HG03457 (cell line): ENCODE measurements around the gene SLC25A6.
"Not testable (repeated sequence)": the region's sequence is repeated elsewhere in the genome, so short reads cannot be mapped to it uniquely, and the experiment has no call there.

Experiments used
- ATAC-seq: cut with Tn5 transposase; IDR thresholded peaks from one replicate; pipeline ENCODE4 v1.9.1; 2021; ENCODE audit warnings: moderate number of reproducible peaks; ENCODE audit not compliant: unreplicated experiment

Gene SLC25A6

GRCh38 chrX:1390621-1391369 lies 1.1 kb downstream of the SLC25A6 start:
- ATAC-seq, result no peak

GRCh38 chrX:1389993-1390285 lies 2.0 kb downstream of the SLC25A6 start:
- no peak for ATAC-seq

DNA sequence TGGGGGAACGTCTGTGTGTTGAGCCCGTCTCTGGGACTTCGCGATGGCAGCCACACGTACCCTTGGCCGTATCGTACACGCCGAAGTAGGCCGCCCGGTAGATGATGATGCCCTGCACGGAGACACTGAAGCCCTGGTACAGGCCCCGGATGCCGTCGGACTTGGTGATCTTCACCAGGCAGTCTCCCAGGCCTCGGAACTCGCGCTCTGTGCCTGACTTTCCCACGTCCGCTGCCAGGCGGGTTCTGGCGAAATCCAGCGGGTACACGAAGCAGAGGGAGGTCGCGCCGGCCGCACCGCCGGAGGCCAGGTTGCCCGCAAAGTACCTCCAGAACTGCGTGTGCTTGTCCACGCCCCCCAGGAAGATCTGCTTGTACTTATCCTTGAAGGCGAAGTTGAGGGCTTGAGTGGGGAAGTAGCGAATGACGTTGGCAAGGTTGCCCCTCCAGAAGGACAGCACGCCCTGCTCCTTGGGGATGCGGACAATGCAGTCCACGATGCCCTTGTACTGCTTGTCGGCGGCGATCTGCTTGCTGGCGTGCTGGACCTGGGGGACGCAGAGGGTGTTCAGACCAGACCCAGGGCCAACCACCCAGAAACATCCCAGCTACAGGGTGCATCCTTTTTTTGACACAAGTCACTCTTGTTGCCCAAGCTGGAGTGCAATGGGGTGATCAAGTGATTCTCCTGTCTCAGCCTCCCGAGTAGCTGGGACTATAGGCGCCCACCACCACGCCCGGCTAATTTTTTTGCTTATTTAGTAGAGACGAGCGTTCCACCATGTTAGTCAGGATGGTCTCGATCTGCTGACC lies 2.5 kb downstream of the SLC25A6 start:
- no peak for ATAC-seq

DNA sequence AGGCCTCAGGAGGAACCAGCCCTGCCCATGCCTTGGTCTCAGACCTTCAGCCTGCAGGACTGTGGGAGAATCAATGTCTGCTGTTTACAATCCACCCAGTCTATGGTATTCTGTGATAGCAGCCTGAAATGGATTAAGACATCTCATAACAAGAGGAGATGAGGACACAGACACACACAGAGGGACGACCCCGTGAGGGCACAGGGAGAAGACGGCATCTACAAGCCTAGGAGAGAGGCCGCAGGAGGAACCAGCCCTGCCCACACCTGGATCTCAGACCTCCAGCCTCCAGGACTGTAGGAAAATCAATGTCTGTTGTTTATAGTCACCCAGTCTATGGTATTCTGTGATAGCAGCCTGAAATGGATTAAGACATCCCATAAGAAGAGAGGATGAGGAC lies 3.3 kb downstream of the SLC25A6 start:
- no peak for ATAC-seq

- ATAC-seq, result no peak
Measured at GRCh38 chrX:1387141-1387776, 4.7 kb downstream of the SLC25A6 start.

DNA sequence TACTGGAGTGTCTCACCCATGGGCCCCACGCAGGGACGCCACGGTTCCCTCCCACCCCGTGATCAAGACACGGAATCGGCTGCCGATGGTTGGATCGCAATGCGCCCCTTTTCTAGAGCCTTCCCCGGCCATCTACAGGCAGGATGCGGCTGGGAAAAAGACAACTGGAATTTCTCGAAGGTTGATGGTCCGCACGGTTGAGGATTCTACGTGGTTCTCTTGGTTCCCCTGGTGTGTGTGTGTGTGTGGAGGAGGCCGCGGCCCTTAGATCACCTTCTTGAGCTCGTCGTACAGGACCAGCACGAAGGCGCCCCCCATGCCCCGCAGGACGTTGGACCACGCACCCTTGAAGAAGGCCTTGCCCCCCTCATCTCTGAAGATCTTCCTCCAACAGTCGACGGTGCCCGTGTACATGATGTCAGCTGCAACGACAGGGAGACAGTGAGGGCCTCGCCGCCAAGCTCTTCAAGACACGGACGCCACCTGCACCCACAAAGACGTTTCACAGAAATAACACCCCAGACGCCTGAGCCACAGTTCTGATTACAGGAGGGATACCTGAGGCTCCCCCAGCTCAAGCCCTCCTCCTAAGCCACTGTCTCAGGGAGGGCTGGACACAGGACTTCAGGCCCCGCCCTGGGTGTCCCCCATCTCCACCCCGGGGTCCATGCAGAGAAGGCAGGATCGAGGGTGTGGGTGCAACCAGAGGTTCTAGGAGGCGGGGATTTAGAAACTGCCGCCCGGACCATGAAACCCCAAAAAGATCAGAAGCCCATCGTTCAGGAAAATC lies 5.4 kb downstream of the SLC25A6 start:
- ATAC-seq, result no peak

DNA sequence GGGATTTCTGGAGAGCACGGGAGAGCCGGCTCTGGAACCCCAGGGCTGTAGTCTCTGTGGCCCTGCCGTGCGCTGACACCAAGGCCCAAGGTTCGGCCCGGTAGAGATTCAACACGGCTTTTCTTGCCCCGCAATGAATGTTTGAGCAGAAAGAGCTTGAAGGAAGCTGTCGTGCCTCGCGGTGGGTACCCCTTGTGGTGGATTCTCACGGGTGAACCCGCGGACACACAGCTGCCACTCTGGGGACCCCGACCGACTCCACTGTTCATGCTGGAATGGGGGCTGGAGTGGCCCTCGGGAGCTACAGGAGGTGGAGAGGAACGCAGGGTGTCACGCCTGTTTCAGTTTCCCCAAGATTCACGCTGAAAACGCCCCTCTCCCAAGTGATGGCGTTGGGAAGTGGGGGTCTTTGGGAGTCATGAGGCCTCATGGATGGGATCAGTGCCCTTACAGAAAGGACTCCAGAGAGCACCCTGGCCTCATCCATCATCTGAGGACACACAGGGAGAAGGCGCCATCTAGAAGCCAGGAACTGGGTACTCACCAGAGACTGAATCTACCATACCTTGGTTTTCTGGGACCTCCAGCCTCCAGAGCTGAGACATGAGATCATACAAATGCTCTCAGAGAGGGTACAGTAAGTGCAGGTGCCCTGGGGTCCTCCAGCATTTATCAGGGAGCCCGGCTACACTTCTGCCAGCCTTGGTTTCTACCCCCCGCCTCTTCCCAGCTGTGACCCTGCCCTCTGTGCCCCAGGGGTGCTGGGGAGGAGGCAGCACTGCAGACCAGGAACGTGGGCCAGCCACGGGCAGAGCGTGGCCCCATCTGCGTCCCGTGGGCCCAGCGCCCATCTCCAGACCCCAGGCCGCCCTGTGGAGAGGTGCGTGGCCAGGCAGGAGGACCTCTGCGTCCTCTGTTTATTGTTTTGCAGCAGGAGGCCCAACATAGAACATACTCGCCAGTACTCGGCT lies 6.4 kb downstream of the SLC25A6 start:
- no peak for ATAC-seq

GRCh38 chrX:1384658-1385252 lies 7.2 kb downstream of the SLC25A6 start:
- no peak for ATAC-seq

- ATAC-seq, result no peak
Measured at GRCh38 chrX:1380672-1381233, 11.2 kb downstream of the SLC25A6 start.

- no peak for ATAC-seq
Measured at GRCh38 chrX:1378306-1378759, 13.6 kb downstream of the SLC25A6 start.

DNA sequence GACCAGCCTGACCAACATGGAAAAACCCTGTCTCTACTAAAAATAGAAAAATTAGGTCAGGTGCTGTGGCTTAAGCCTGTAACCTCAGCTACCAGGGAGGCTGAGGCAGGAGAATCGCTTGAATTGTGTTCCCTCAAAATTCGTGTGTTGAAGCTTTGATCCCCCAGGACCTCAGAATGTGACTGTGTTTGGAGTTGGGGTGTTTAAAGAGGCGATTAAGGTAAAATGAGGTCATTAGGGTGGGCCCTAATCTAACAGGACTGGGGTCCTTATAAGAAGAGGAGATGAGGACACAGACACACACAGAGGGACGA lies 23.6 kb downstream of the SLC25A6 start:
- ATAC-seq, result no peak

DNA sequence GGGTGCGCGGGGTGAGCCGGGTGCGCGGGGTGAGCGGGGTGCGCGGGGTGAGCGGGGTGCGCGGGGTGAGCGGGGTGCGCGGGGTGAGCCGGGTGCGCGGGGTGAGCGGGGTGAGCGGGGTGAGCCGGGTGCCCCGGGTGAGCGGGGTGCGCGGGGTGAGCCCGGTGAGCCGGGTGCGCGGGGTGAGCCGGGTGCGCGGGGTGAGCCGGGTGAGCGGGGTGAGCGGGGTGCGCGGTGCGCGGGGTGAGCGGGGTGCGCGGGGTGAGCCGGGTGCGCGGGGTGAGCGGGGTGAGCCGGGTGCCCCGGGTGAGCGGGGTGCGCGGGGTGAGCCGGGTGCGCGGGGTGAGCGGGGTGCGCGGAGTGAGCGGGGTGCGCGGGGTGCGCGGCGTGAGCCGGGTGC lies 25.6 kb downstream of the SLC25A6 start:
- ATAC-seq, result not testable (repeated sequence)

- ATAC-seq, result no peak
Measured at GRCh38 chrX:1361910-1362309, 30.0 kb downstream of the SLC25A6 start.

- ATAC-seq, result no peak
Measured at GRCh38 chrX:1361275-1361674, 30.6 kb downstream of the SLC25A6 start.

DNA sequence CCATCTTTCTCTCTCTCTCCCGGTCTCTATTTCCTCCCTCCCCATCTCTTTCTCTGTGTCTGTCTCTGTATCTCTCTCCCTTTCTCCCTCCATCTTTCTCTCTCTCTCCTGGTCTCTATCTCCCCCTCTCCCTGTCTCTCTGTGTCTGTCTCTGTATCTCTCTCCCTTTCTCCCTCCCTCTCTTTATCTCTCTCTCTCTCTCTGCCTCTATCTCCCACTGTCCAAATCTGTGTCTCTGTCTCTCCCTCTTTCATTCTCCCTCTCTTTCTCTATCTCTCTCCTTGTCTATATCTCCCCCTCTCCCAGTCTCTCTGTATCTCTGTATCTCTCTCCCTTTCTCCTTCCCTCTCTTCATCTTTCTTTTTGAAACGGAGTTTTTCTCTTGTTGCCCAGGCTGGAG lies 31.7 kb downstream of the SLC25A6 start:
- no peak for ATAC-seq

GRCh38 chrX:1359477-1359873 lies 32.4 kb downstream of the SLC25A6 start:
- ATAC-seq, result no peak

DNA sequence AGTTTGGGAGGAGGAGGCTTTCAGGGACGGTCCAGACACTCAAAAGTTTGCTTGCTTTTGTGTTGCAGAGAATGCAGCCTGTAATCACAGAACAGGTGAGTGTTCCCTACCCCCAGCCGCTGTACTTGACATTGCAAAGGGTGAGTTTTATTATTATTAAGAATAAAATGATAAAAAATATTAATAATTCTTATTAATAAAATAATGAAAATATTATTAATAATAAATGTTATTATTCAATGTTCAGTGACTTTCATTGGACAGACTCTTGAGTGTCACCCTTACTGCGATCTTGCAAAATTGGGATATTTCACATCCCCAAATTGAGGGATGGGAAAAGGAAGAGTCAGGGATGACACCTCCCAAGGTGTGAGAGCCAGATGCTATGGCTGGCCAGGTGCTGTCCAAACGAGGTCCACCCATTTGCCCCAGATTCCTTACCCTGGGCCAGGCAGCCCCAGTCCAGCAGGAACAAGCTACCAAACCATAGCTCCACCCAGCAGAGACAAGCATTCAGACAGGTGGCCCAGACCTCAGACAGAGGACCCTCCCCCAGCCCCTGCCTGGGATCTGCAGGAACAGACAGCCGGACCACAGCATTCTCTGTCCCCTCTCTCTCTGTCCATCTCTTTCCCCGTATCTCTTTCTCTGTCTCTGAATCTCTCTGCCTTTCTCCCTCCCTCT lies 33.0 kb downstream of the SLC25A6 start:
- no peak for ATAC-seq

DNA sequence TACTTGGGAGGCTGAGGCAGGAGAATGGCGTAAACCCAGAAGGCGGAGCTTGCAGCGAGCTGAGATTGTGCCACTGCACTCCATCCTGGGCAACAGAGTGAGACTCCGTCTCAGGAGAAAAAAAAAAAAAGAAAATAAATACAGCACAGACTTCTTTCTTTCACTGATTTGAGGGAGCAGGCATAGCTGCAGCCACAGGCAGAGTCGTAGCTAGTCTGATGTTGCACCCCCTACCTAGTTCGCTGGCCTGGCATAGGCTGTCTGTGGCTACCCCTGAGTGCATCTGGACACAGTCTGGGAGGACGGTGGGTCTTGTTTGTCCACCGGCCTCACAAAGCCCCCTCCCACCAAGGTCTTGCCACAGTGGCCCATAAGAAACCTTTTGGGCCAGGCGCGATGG lies 33.9 kb downstream of the SLC25A6 start:
- no peak for ATAC-seq
